SK-N-SH (cell line): ENCODE data around the gene IZUMO1. TPM values are rescaled to one million over a fixed set of nuclear protein-coding genes. Genes with fewer than 3 reads are reported as not detected.

Source experiments
- CTCF ChIA-PET: fragments of 300-600, 350-600 bp; formaldehyde crosslinking; extraction: SDS; loops from one replicate; lab custom pipeline; 2021; lab: Yijun Ruan, JAX
- POLR2A ChIA-PET: fragments of 350-600 bp; sonication (Branson Sonifier 250); formaldehyde crosslinking; extraction: SDS; loops from one replicate; lab custom pipeline; 2020; ENCODE audit warnings: antibody characterized with exemption, inconsistent platforms; lab: Yijun Ruan, JAX
- DNase-seq: peaks from one replicate; pipeline ENCODE4 v3.0.0; 2012
- H2AFZ ChIP-seq: fragments of 200-600 bp; sonication (generic); 2 replicates; pipeline ENCODE4 v1.8.1; 2016; ENCODE audit warnings: antibody characterized with exemption, mild to moderate bottlenecking, low read depth
- H3F3A ChIP-seq: fragments of 200-600 bp; sonication (generic); replicated peaks from 2 replicates; pipeline ENCODE3; 2016; ENCODE audit warnings: antibody characterized with exemption, mild to moderate bottlenecking; ENCODE audit not compliant: insufficient read depth
- H3K27ac ChIP-seq, 2 experiments: fragments of 200-500 bp in 1 of 2; fragments of 200-600 bp in 1 of 2; sonication (Bioruptor generic) in 1 of 2; sonication (generic), shearing (Covaris generic) in 1 of 2; 2 replicates each; pipeline versions ENCODE4 v1.5.1 to v1.6.1; 2014 to 2016; ENCODE audit warnings: low read depth in 2 of 2, inconsistent platforms in 1 of 2, low read length in 1 of 2, mild to moderate bottlenecking in 1 of 2, mixed read lengths in 1 of 2
- H3K27me3 ChIP-seq: fragments of 200-600 bp; sonication (generic), shearing (Covaris generic); 2 replicates; pipeline ENCODE4 v1.6.1; 2016; ENCODE audit warnings: mixed run types; ENCODE audit not compliant: insufficient read depth
- H3K36me3 ChIP-seq, 2 experiments: fragments of 200-500 bp in 1 of 2; fragments of 200-600 bp in 1 of 2; sonication (Bioruptor generic) in 1 of 2; sonication (generic) in 1 of 2; replicated peaks in 1 of 2; 2 replicates each; pipeline versions ENCODE3 to v1.5.1; 2014 to 2016; ENCODE audit warnings: low read length in 1 of 2, mild to moderate bottlenecking in 1 of 2; ENCODE audit not compliant: insufficient read depth in 2 of 2, control insufficient read depth in 1 of 2
- H3K4me1 ChIP-seq, 2 experiments: fragments of 200-500 bp in 1 of 2; fragments of 200-600 bp in 1 of 2; sonication (Bioruptor generic) in 1 of 2; sonication (generic), shearing (Covaris generic) in 1 of 2; 2 replicates each; pipeline versions ENCODE4 v1.5.1 to v1.6.1; 2014 to 2016; ENCODE audit warnings: low read depth in 1 of 2, low read length in 1 of 2, mixed run types in 1 of 2; ENCODE audit not compliant: insufficient read depth in 2 of 2, control insufficient read depth in 1 of 2
- H3K4me2 ChIP-seq: fragments of 200-600 bp; sonication (generic), shearing (Covaris generic); 2 replicates; pipeline ENCODE4 v1.6.1; 2017; ENCODE audit warnings: mixed run types
- H3K4me3 ChIP-seq, 2 experiments: fragments of 200-500 bp in 1 of 2; fragments of 200-600 bp in 1 of 2; sonication (Bioruptor generic) in 1 of 2; sonication (generic), shearing (Covaris generic) in 1 of 2; 2 replicates each; pipeline versions ENCODE4 v1.5.1 to v1.8.1; 2014 to 2016; ENCODE audit warnings: low read depth in 2 of 2, inconsistent platforms in 1 of 2, low read length in 1 of 2, mild to moderate bottlenecking in 1 of 2, mixed read lengths in 1 of 2, moderate library complexity in 1 of 2
- H3K79me2 ChIP-seq: fragments of 200-600 bp; sonication (generic); 2 replicates; pipeline ENCODE4 v1.8.1; 2017; ENCODE audit warnings: mild to moderate bottlenecking; ENCODE audit not compliant: insufficient read depth
- H3K9ac ChIP-seq: fragments of 200-600 bp; sonication (generic); 2 replicates; pipeline ENCODE4 v1.6.1; 2017; ENCODE audit warnings: mixed run types
- H3K9me2 ChIP-seq: fragments of 200-600 bp; sonication (generic); 2 replicates; pipeline ENCODE4 v1.6.1; 2017; ENCODE audit warnings: mixed run types
- H3K9me3 ChIP-seq: fragments of 200-600 bp; sonication (generic); 2 replicates; pipeline ENCODE4 v1.6.1; 2017; ENCODE audit warnings: mixed run types, mild to moderate bottlenecking, moderate library complexity
- H4K20me1 ChIP-seq: fragments of 200-600 bp; sonication (generic); 2 replicates; pipeline ENCODE4 v1.6.1; 2017; ENCODE audit warnings: mild to moderate bottlenecking, mixed run types; ENCODE audit not compliant: insufficient read depth
- CHD2 ChIP-seq: fragments of 150-350 bp; IDR thresholded peaks from 2 replicates; pipeline ENCODE4 v1.6.1; 2018; ENCODE audit warnings: low read length; ENCODE audit not compliant: partially characterized antibody
- FOSL2 ChIP-seq: IDR thresholded peaks from 2 replicates; pipeline ENCODE4 v1.4.0; 2012; ENCODE audit warnings: low read depth, mild to moderate bottlenecking, moderate library complexity, borderline replicate concordance
- MXI1 ChIP-seq: IDR thresholded peaks from 2 replicates; pipeline ENCODE4 v1.6.1; 2012; ENCODE audit warnings: mild to moderate bottlenecking, low read depth, low read length, improper control_type of control experiment
- PBX3 ChIP-seq: IDR thresholded peaks from 2 replicates; pipeline ENCODE4; 2012
- RFX5 ChIP-seq: IDR thresholded peaks from 2 replicates; pipeline ENCODE4 v1.6.1; 2012; ENCODE audit warnings: mild to moderate bottlenecking, improper control_type of control experiment, low read length
- RXRA ChIP-seq: IDR thresholded peaks from 2 replicates; pipeline ENCODE4 v1.4.0; 2012; ENCODE audit warnings: low read depth, mild to moderate bottlenecking, borderline replicate concordance
- TCF12 ChIP-seq: IDR thresholded peaks from 2 replicates; pipeline ENCODE4 v1.4.0; 2012
- TEAD4 ChIP-seq: IDR thresholded peaks from 2 replicates; pipeline ENCODE4 v1.4.0; 2012; ENCODE audit warnings: mild to moderate bottlenecking, borderline replicate concordance; ENCODE audit not compliant: insufficient read depth
- USF2 ChIP-seq: fragments of 150-350 bp; IDR thresholded peaks from 2 replicates; pipeline ENCODE4 v1.6.1; 2017; ENCODE audit warnings: antibody characterized with exemption, low read length, low read depth, borderline replicate concordance
- YY1 ChIP-seq: IDR thresholded peaks from 2 replicates; pipeline ENCODE4 v1.4.0; 2012; ENCODE audit warnings: low read depth, mild to moderate bottlenecking
- WGBS: methylation state at CpG from one replicate; pipeline ENCODE4 v1.1.6; 2017; ENCODE audit warnings: low lambda C conversion rate; 5-methylcytosine and 5-hydroxymethylcytosine counted together
- polyA plus RNA-seq, 3 experiments: library from polyadenylated mRNA; depleted of rRNA; stranded (reverse); fragments of >200 nt; gene quantifications; 2 replicates each; pipeline ENCODE4 v1.2.3, GENCODE V29; 2012
- TF ChIP-seq, protein P1 (sequence below): IDR thresholded peaks from 2 replicates; pipeline ENCODE4 v1.4.0; 2012; ENCODE audit warnings: low read depth, borderline replicate concordance

The IZUMO1 gene
- 0.03 TPM in 2 replicates for polyA plus RNA-seq (2012; rRNA removed)
- polyA plus RNA-seq (2012; cell fraction: cytosol; rRNA removed), result 0.01 TPM in 1 of 2 replicates, not detected in the other
- 0.07 TPM in 1 of 2 replicates, not detected in the other for polyA plus RNA-seq (2012; cell fraction: nucleus; rRNA removed)

GRCh38 chr19:48746738-48747575 is at the start of gene IZUMO1:
Gene IZUMO1, minus strand, starts transcription at chr19:48746909. Its CDS starts 1,050 bp downstream, at chr19:48745859.
- ChIA-PET POLR2A (interaction anchor here (0.6 to 0.8 kb wide), 2 partner anchors 30 to 102 kb away, joined by 3 read pairs; no protein-coding TSS in a partner anchor), CTCF (interaction anchor here (0.7 to 1.2 kb wide), 3 partner anchors 33 to 71 kb away, joined by 3 to 4 read pairs (median 3); no protein-coding TSS in a partner anchor)
- H3K36me3 ChIP-seq, result no peaks in the 10 kb centered on the region
- peak within 1 kb of the TSS; percentile 29 to 80; a peak in 3 of 4 replicates for H3K27ac ChIP-seq
- 30% methylated on average over 29 of the region's 31 CpGs for WGBS
- no peaks in the 10 kb centered on the region; a peak in 1 of 4 replicates for H3K4me1 ChIP-seq
- peak; percentile 89 for DNase-seq
- H3K79me2 ChIP-seq, result no peaks in the 10 kb centered on the region
- H2AFZ ChIP-seq, result peak within 1 kb of the TSS; percentile 80
- no peaks in the 10 kb centered on the region for H4K20me1 ChIP-seq
- no peaks in the 10 kb centered on the region for H3K9me2 ChIP-seq
- no peaks in the 10 kb centered on the region for H3K9me3 ChIP-seq
- TF ChIP-seq RXRA (no peak), YY1 (peak; percentile 38; the same call in 1 of the 2 replicates), RFX5 (peak; percentile 62; the same call in 1 of the 2 replicates), CHD2 (peak; percentile 75), MXI1 (peak; percentile 26; the same call in 1 of the 2 replicates), PBX3 (no peak)
- peak within 1 kb of the TSS; percentile 60 to 61 for H3K4me3 ChIP-seq
- H3F3A ChIP-seq, result no peaks in the 10 kb centered on the region
- peak within 1 kb of the TSS; percentile 48; the same call in 1 of the 2 replicates for H3K9ac ChIP-seq
- peak within 1 kb of the TSS; percentile 59 for H3K4me2 ChIP-seq
- H3K27me3 ChIP-seq, result no peaks in the 10 kb centered on the region

DNA sequence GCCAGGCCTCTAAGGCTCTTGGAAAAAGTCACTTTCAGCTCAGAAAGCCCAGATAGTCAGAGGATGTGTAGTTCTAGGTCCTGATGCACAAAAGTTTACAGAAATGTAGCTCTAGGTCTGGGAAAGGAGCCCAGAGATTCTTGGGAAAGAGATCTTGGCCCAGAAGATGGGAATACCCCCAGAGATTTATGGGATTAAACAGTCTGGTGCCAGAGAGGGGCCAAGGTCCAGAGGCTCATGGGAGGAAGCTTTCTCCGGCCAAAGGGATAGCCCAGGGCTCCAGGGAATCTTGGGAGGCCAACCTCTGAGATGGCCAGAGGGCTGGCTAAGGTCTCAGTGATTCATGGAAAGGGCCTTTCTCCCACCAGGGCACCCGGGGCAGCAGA is 49.0 kb upstream of the IZUMO1 start:
- Histone ChIP-seq H3K36me3 (no peaks in the 10 kb centered on the region), H3K4me2 (no peak overlapping the region), H4K20me1 (no peaks in the 10 kb centered on the region), H2AFZ (peak overlapping the region; percentile 10; the same call in 1 of the 2 replicates), H3K4me1 (peaks cover 5% of the 10 kb centered on the region in 2 experiments; a peak in 1 of 4 replicates), H3K27ac (peak overlapping the region; percentile 12 to 56; a peak in 3 of 4 replicates), H3K79me2 (no peaks in the 10 kb centered on the region), H3K27me3 (no peaks in the 10 kb centered on the region), H3K9me2 (no peaks in the 10 kb centered on the region), H3K9me3 (no peaks in the 10 kb centered on the region), H3K9ac (no peak overlapping the region), H3F3A (peaks cover 5% of the 10 kb centered on the region), H3K4me3 (no peak overlapping the region)
- ChIA-PET CTCF (interaction anchor here (0.7 to 20.7 kb wide), 23 partner anchors 8 to 263 kb away, joined by 3 to 457 read pairs (median 6); partner anchors contain the start of genes CA11, FTL, HSD17B14 and IZUMO1), POLR2A (interaction anchor here (0.6 to 1.6 kb wide), 9 partner anchors 11 to 177 kb away, joined by 3 to 10 read pairs (median 4); partner anchors contain the start of genes BCAT2, RPL18 and SPHK2)
- TF ChIP-seq, protein P1, sequence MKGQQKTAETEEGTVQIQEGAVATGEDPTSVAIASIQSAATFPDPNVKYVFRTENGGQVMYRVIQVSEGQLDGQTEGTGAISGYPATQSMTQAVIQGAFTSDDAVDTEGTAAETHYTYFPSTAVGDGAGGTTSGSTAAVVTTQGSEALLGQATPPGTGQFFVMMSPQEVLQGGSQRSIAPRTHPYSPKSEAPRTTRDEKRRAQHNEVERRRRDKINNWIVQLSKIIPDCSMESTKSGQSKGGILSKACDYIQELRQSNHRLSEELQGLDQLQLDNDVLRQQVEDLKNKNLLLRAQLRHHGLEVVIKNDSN, result no peak
- TF ChIP-seq MXI1, result peak; percentile 10; the same call in 1 of the 2 replicates
- no peak for TF ChIP-seq USF2
- TF ChIP-seq CHD2, result no peak
- TF ChIP-seq TEAD4, result no peak
- TF ChIP-seq FOSL2, result no peak; the same call in 1 of the 2 replicates
- no peak for TF ChIP-seq TCF12
- DNase-seq, result no peak
- 65% methylated on average over 2 of the region's 2 CpGs for WGBS
